Caco-2 (cell line): ENCODE measurements around the gene DEFB123. TPM values are rescaled to one million over a fixed set of nuclear protein-coding genes. Genes with fewer than 3 reads are reported as not detected.
"Not testable (repeated sequence)": the region's sequence is repeated elsewhere in the genome, so short reads cannot be mapped to it uniquely, and the experiment has no call there.

Source experiments
- BruUV-seq: library from RNA; stranded (reverse); fragments of 400-500 nt; replicated peaks from 2 replicates; lab custom pipeline; 2021; lab: Mats Ljungman, UMichigan
- CTCF ChIA-PET: fragments of 300-600 bp; sonication (Branson Sonifier 250); formaldehyde crosslinking; loops from one replicate; lab custom pipeline; 2022; ENCODE audit warnings: antibody characterized with exemption; lab: Charles Lee
- POLR2A ChIA-PET: fragments of 300-600 bp; sonication (Branson Sonifier 250); formaldehyde crosslinking; loops from one replicate; lab custom pipeline; 2022; ENCODE audit warnings: antibody characterized with exemption; lab: Charles Lee
- DNase-seq, 2 experiments: peaks; one replicate each; pipeline versions ENCODE4 v3.0.0 to v3.0.0-alpha.2; 2020 to 2022
- H3K27me3 ChIP-seq: replicated peaks from 2 replicates; pipeline ENCODE4 v1.6.0; 2011; ENCODE audit warnings: low read length; ENCODE audit not compliant: control insufficient read depth, insufficient read depth
- H3K36me3 ChIP-seq: 2 replicates; pipeline ENCODE4 v1.5.1; 2011; ENCODE audit warnings: low read length; ENCODE audit not compliant: control insufficient read depth, insufficient read depth
- H3K4me1 ChIP-seq: fragments of 250-450 bp; sonication (Bioruptor Pico); 2 replicates; pipeline ENCODE4 v1.5.1; 2020; ENCODE audit warnings: mild to moderate bottlenecking
- H3K4me3 ChIP-seq: 2 replicates; pipeline ENCODE4 v1.5.1; 2011; ENCODE audit warnings: low read depth, mild to moderate bottlenecking, control low read depth, low read length
- H3K9me3 ChIP-seq: fragments of 250-450 bp; sonication (Bioruptor Pico); 2 replicates; pipeline ENCODE4 v1.5.1; 2020; ENCODE audit warnings: mild to moderate bottlenecking, moderate library complexity
- H3K27ac Mint-ChIP-seq: one replicate; pipeline ENCODE4 v1.8.0; 2022; ENCODE audit warnings: mixed read lengths; ENCODE audit not compliant: unreplicated experiment
- H3K27me3 Mint-ChIP-seq: one replicate; pipeline ENCODE4 v1.8.0; 2022; ENCODE audit warnings: mixed read lengths; ENCODE audit not compliant: insufficient read depth, unreplicated experiment
- H3K36me3 Mint-ChIP-seq: one replicate; pipeline ENCODE4 v1.8.0; 2022; ENCODE audit warnings: mild to moderate bottlenecking, mixed read lengths; ENCODE audit not compliant: insufficient read depth, unreplicated experiment
- H3K4me1 Mint-ChIP-seq: one replicate; pipeline ENCODE4 v1.8.0; 2022; ENCODE audit warnings: low read depth, mixed read lengths; ENCODE audit not compliant: unreplicated experiment
- H3K4me3 Mint-ChIP-seq: one replicate; pipeline ENCODE4 v1.8.0; 2022; ENCODE audit warnings: mild to moderate bottlenecking, moderate library complexity, mixed read lengths; ENCODE audit not compliant: unreplicated experiment
- H3K9me3 Mint-ChIP-seq: one replicate; pipeline ENCODE4 v1.8.0; 2022; ENCODE audit warnings: mixed read lengths; ENCODE audit not compliant: unreplicated experiment
- CTCF ChIP-seq, 2 experiments: fragments of 200-600 bp in 1 of 2; IDR thresholded peaks; 1 replicate in 1 of 2; 2 replicates in 1 of 2; pipeline versions ENCODE4 v1.5.1 to v1.8.0; 2011 to 2022; ENCODE audit warnings: antibody characterized with exemption in 1 of 2, control low read depth in 1 of 2, inconsistent platforms in 1 of 2, low read depth in 1 of 2, low read length in 1 of 2, mild to moderate bottlenecking in 1 of 2, moderate library complexity in 1 of 2; ENCODE audit not compliant: insufficient read depth in 1 of 2, severe bottlenecking in 1 of 2, unreplicated experiment in 1 of 2
- intact Hi-C: fragments of 100-400 bp; cut with micrococcal nuclease; formaldehyde crosslinking; loops from one replicate; pipeline ENCODE4 v1.10.0; 2022; ENCODE audit not compliant: unreplicated experiment
- total RNA-seq: library from RNA; stranded (reverse); gene quantifications from 2 replicates; pipeline ENCODE4 v1.2.3, GENCODE V29; 2022

Gene DEFB123
- total RNA-seq, 1 experiment from 2014 or later: not detected

GRCh38 chr20:31425797-31426196, 14.6 kb upstream of the DEFB123 start:
- Mint-ChIP-seq H3K9me3 (no peaks in the 10 kb centered on the region), H3K4me1 (no peaks in the 10 kb centered on the region), H3K27ac (no peak overlapping the region), H3K27me3 (peaks cover 19% of the 10 kb centered on the region), H3K4me3 (no peak overlapping the region), H3K36me3 (no peaks in the 10 kb centered on the region)
- no peak for DNase-seq
- no TSS peak for BruUV-seq
- Histone ChIP-seq H3K9me3 (no peaks in the 10 kb centered on the region), H3K4me3 (no peak overlapping the region), H3K4me1 (no peaks in the 10 kb centered on the region), H3K36me3 (no peaks in the 10 kb centered on the region), H3K27me3 (no peaks in the 10 kb centered on the region)
- ChIA-PET POLR2A (no interaction called here), CTCF (no interaction called here)
- no peak for TF ChIP-seq CTCF (IDR thresholded peaks at IDR 0.05; ENCODE audit: insufficient read depth in 1 of 2, low read depth in 1 of 2, low read length in 1 of 2, severe bottlenecking in 1 of 2, unreplicated experiment in 1 of 2)
- intact Hi-C loops: no loop called here

- CTCF ChIA-PET, intact Hi-C loops, H3K27me3 ChIP-seq, H3K27ac Mint-ChIP-seq, POLR2A ChIA-PET, H3K36me3 Mint-ChIP-seq, H3K36me3 ChIP-seq, DNase-seq, H3K4me3 ChIP-seq, H3K9me3 Mint-ChIP-seq, H3K4me3 Mint-ChIP-seq, BruUV-seq, H3K4me1 Mint-ChIP-seq, H3K9me3 ChIP-seq, H3K4me1 ChIP-seq: not testable (repeated sequence)
- H3K27me3 Mint-ChIP-seq: peaks cover 19% of the 10 kb centered on the region
Observed at GRCh38 chr20:31426891-31427551, 13.4 kb upstream of the DEFB123 start.

GRCh38 chr20:31427576-31427975, 12.9 kb upstream of the DEFB123 start:
- DNase-seq, H3K36me3 ChIP-seq, H3K4me1 Mint-ChIP-seq, H3K9me3 ChIP-seq, BruUV-seq, H3K27me3 ChIP-seq, H3K4me3 Mint-ChIP-seq, CTCF ChIA-PET, POLR2A ChIA-PET, H3K4me1 ChIP-seq, H3K4me3 ChIP-seq, H3K27ac Mint-ChIP-seq, intact Hi-C loops, H3K36me3 Mint-ChIP-seq, H3K9me3 Mint-ChIP-seq: not testable (repeated sequence)
- H3K27me3 Mint-ChIP-seq: peaks cover 19% of the 10 kb centered on the region

GRCh38 chr20:31430568-31431115, 9.8 kb upstream of the DEFB123 start:
- Histone ChIP-seq H3K27me3 (no peaks in the 10 kb centered on the region), H3K36me3 (no peaks in the 10 kb centered on the region), H3K9me3 (no peaks in the 10 kb centered on the region), H3K4me1 (no peaks in the 10 kb centered on the region), H3K4me3 (no peak overlapping the region)
- no peaks in the 10 kb centered on the region for H3K9me3 Mint-ChIP-seq
- no peak overlapping the region for H3K4me3 Mint-ChIP-seq
- no peaks in the 10 kb centered on the region for H3K36me3 Mint-ChIP-seq
- H3K27ac Mint-ChIP-seq: no peak overlapping the region
- DNase-seq: no peak
- ChIA-PET POLR2A (no interaction called here), CTCF (interaction anchor here (0.6 to 0.9 kb wide), 2 partner anchors 73 to 84 kb away, joined by 4 to 5 read pairs; partner anchors contain the start of gene HM13)
- peaks cover 15% of the 10 kb centered on the region for H3K27me3 Mint-ChIP-seq
- no peaks in the 10 kb centered on the region for H3K4me1 Mint-ChIP-seq
- no peak for TF ChIP-seq CTCF (IDR thresholded peaks at IDR 0.05; ENCODE audit: insufficient read depth in 1 of 2, low read depth in 1 of 2, low read length in 1 of 2, severe bottlenecking in 1 of 2, unreplicated experiment in 1 of 2)
- BruUV-seq: no TSS peak
- intact Hi-C loops: no loop called here
